ENCODE data around the gene EIF3D. TPM values are rescaled to one million over a fixed set of nuclear protein-coding genes. Genes with fewer than 3 reads are reported as not detected.

The EIF3D gene
- total RNA-seq, 1 experiment from 2014 or later = 306 TPM

GRCh38 chr22:36561291-36561811 is 32.4 kb upstream of the EIF3D start:
- H3K4me3 Mint-ChIP-seq (ENCODE audit: unreplicated experiment) = no peak overlapping the region
- CTCF ChIA-PET = interaction anchor here (0.9 to 1.2 kb wide), 2 partner anchors 8 to 196 kb away, joined by 3 to 6 read pairs; no protein-coding TSS in a partner anchor
- BruUV-seq (replicated peaks) = no TSS peak
- H3K36me3 Mint-ChIP-seq (ENCODE audit: insufficient read depth, unreplicated experiment) = no peaks in the 10 kb centered on the region
- H3K4me1 Mint-ChIP-seq (ENCODE audit: insufficient read depth, unreplicated experiment) = peaks cover 15% of the 10 kb centered on the region
- DNase-seq (ENCODE audit: unreplicated experiment) = no peak
- peaks cover 10% of the 10 kb centered on the region for H3K27me3 Mint-ChIP-seq (ENCODE audit: insufficient read depth, unreplicated experiment)
- no peak for TF ChIP-seq CTCF (IDR thresholded peaks at IDR 0.05; ENCODE audit: unreplicated experiment)
- peak overlapping the region; percentile 10 for H3K27ac Mint-ChIP-seq (ENCODE audit: low read depth, unreplicated experiment)
- intact Hi-C loops (cut with micrococcal nuclease) = no loop called here
- H3K9me3 Mint-ChIP-seq (ENCODE audit: unreplicated experiment) = no peaks in the 10 kb centered on the region
- POLR2A ChIA-PET = interaction anchor here (0.6 to 1.4 kb wide), 4 partner anchors 9 to 683 kb away, joined by 3 to 4 read pairs (median 3); partner anchors contain the start of gene RAC2

- intact Hi-C loops (cut with micrococcal nuclease) = no loop called here
- no peaks in the 10 kb centered on the region for H3K9me3 Mint-ChIP-seq (ENCODE audit: unreplicated experiment)
These were observed 31.0 kb upstream of the EIF3D start for GRCh38 chr22:36560001-36560400.

GRCh38 chr22:36554098-36554497 is 25.1 kb upstream of the EIF3D start:
- Mint-ChIP-seq H3K36me3 (ENCODE audit: insufficient read depth, unreplicated experiment) (no peaks in the 10 kb centered on the region), H3K9me3 (ENCODE audit: unreplicated experiment) (no peaks in the 10 kb centered on the region), H3K27ac (ENCODE audit: low read depth, unreplicated experiment) (no peak overlapping the region), H3K27me3 (ENCODE audit: insufficient read depth, unreplicated experiment) (peaks cover 38% of the 10 kb centered on the region), H3K4me3 (ENCODE audit: unreplicated experiment) (no peak overlapping the region), H3K4me1 (ENCODE audit: insufficient read depth, unreplicated experiment) (no peaks in the 10 kb centered on the region)
- intact Hi-C loops (cut with micrococcal nuclease) = no loop called here
- ChIA-PET CTCF (interaction anchor here (0.9 to 3.0 kb wide), 5 partner anchors 32 to 490 kb away, joined by 3 to 16 read pairs (median 4); partner anchors contain the start of gene IFT27), POLR2A (no interaction called here)
- no peak for TF ChIP-seq CTCF (IDR thresholded peaks at IDR 0.05; ENCODE audit: unreplicated experiment)
- no TSS peak for BruUV-seq (replicated peaks)
- DNase-seq (ENCODE audit: unreplicated experiment) = no peak

More at GRCh38 chr22:36560001-36560400, 31.0 kb upstream of the EIF3D start:
- ChIA-PET CTCF (interaction anchor here (0.7 kb wide), 1 partner anchor 783 kb away, joined by 3 read pairs; no protein-coding TSS in a partner anchor), POLR2A (interaction anchor here (1.0 kb wide), 1 partner anchor 8 kb away, joined by 3 read pairs; no protein-coding TSS in a partner anchor)
- DNase-seq (ENCODE audit: unreplicated experiment) = no peak
- Mint-ChIP-seq H3K27me3 (ENCODE audit: insufficient read depth, unreplicated experiment) (peaks cover 11% of the 10 kb centered on the region), H3K27ac (ENCODE audit: low read depth, unreplicated experiment) (no peak overlapping the region), H3K4me1 (ENCODE audit: insufficient read depth, unreplicated experiment) (peaks cover 10% of the 10 kb centered on the region), H3K4me3 (ENCODE audit: unreplicated experiment) (no peak overlapping the region), H3K36me3 (ENCODE audit: insufficient read depth, unreplicated experiment) (no peaks in the 10 kb centered on the region)
- BruUV-seq (replicated peaks) = no TSS peak
- TF ChIP-seq CTCF (IDR thresholded peaks at IDR 0.05; ENCODE audit: unreplicated experiment) = no peak

- no TSS peak for BruUV-seq (replicated peaks)
- Mint-ChIP-seq H3K4me3 (ENCODE audit: unreplicated experiment) (no peak overlapping the region), H3K4me1 (ENCODE audit: insufficient read depth, unreplicated experiment) (peaks cover 3% of the 10 kb centered on the region), H3K9me3 (ENCODE audit: unreplicated experiment) (no peaks in the 10 kb centered on the region), H3K27ac (ENCODE audit: low read depth, unreplicated experiment) (no peak overlapping the region), H3K36me3 (ENCODE audit: insufficient read depth, unreplicated experiment) (no peaks in the 10 kb centered on the region), H3K27me3 (ENCODE audit: insufficient read depth, unreplicated experiment) (peaks cover 38% of the 10 kb centered on the region)
- intact Hi-C loops (cut with micrococcal nuclease) = no loop called here
- no peak for DNase-seq (ENCODE audit: unreplicated experiment)
- CTCF ChIA-PET = interaction anchor here (1.4 to 3.0 kb wide), 5 partner anchors 9 to 306 kb away, joined by 3 to 16 read pairs (median 10); partner anchors contain the start of gene IFT27
- TF ChIP-seq CTCF (IDR thresholded peaks at IDR 0.05; ENCODE audit: unreplicated experiment) = no peak
- POLR2A ChIA-PET = interaction anchor here (1.0 to 1.7 kb wide), 4 partner anchors 8 to 221 kb away, joined by 3 to 8 read pairs (median 3); no protein-coding TSS in a partner anchor
These were observed 23.3 kb upstream of the EIF3D start for GRCh38 chr22:36552289-36552688.

Measured in MCF 10A (cell line).